SIG-M5 (cell line): ENCODE results near the gene CEP131.

Experiments used
- DNase-seq: peaks from one replicate; lab custom pipeline; 2025; lab: John Stamatoyannopoulos, UW

Gene CEP131

GRCh38 chr17:81187120-81187519 lies 35.6 kb downstream of the CEP131 start:
- DNase-seq: no peak

DNA sequence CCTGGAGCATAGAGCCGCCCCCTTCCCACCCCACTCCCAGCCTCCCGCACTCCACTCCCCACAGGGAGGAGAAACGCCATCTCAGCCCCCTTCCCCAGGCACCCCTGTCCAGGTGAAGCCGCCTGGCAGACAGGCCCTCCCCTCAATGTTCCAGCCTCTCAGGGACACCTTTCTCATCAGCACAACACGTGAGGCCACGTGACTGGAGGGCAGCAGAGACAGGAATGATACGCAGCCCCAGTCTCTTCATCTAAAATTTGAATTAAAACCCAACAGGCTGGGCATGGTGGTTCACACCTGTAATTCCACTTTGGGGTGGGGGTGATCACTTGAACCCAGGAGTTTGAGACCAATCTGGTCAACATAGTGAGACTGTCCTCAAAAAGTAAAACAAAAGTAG lies 36.6 kb downstream of the CEP131 start:
- DNase-seq: no peak

DNA sequence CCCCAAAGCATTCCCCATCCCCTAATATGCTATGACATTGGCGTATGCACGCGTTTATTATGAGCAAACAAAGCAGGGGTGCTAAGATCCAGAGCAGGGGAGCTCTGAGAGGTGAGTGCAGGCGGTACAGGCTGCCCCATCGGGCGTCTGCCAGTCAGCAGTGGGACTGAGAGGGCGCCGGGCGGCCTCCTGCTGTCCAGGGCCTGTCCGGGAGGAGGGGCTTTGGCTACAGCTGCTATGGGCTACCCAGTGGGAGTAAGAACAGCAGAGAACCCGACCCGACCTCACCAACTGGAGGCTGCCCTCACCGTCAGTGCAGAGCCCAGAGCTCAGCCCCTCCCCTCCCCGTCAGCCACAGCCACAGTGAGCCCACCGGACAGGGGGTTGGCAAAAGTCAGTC lies 38.2 kb downstream of the CEP131 start:
- DNase-seq: no peak

DNA sequence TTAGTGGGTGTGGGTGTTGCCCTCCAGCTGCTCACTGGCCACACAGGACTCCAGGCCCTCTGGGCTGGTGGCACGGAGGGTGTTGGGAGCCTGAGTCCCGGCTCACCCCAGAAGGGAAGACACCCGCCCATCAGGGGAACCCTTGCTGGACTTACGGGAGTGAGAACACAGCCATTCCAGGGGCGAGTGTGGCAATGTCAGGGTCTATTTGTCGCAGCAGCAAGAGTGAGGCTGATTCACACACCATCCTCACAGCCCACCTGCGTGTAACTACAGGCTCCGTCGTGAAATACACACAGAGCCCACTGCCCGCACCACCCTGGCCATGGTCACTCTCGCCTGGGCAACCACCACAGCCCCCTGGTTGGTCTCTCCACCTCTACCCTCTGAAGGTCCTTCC lies 39.0 kb downstream of the CEP131 start:
- DNase-seq: no peak

GRCh38 chr17:81183316-81183715 lies 39.4 kb downstream of the CEP131 start:
- DNase-seq: no peak

DNA sequence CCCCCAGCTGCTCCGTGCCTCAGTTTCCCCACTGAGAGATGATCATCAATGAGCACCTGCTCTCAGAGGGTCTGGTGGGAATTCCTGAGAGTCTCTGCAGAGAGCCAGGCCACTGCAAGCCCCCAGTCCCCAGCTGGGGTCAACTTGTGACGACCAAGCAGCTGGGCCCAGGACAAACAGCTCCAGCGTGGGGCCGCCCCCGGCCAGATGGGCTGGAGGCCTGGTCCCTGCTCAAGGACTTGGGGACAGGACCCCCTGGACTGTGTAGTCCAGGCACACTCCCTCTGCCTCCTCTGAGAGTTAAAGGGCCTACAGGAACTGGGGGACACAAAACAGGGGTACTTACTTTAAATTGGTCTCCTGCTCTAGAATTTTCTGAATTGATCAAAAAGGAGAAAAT lies 40.2 kb downstream of the CEP131 start:
- DNase-seq: no peak

GRCh38 chr17:81181811-81182185 lies 41.0 kb downstream of the CEP131 start:
- no peak for DNase-seq

- no peak for DNase-seq
These were observed 41.6 kb downstream of the CEP131 start for GRCh38 chr17:81180836-81181810.

GRCh38 chr17:81179861-81180260 lies 42.9 kb downstream of the CEP131 start:
- DNase-seq: no peak

DNA sequence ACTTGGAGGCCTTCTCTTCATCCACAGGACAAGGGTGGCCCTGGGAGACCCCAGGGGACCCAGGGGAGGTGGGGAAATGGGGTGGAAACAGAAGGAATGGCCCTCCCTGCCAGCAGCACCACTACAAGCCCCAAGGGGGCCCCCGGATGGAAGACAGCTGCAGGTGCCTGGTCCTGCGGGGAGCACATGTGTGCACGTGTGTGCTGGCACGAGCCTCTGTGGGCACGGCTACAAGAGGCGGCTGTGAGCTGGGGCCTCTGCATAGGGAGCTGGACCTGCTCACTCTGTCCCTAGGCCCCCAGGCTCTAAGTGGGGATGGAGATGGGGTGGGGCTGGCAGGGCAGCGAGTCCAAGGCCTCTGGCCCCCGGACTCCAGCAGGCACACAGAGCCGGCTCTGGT lies 43.5 kb downstream of the CEP131 start:
- DNase-seq: no peak

- DNase-seq: no peak
These were observed 44.4 kb downstream of the CEP131 start for GRCh38 chr17:81178136-81179091.

GRCh38 chr17:81176666-81177065 lies 46.1 kb downstream of the CEP131 start:
- no peak for DNase-seq

GRCh38 chr17:81173762-81174155 lies 49.0 kb downstream of the CEP131 start:
- DNase-seq: no peak

- DNase-seq: no peak
These were observed 49.6 kb downstream of the CEP131 start for GRCh38 chr17:81173052-81173761.

- DNase-seq: no peak
These were observed 50.8 kb downstream of the CEP131 start for GRCh38 chr17:81171941-81172340.

GRCh38 chr17:81170727-81171494 lies 51.9 kb downstream of the CEP131 start:
- DNase-seq: no peak

GRCh38 chr17:81169870-81170309 lies 52.9 kb downstream of the CEP131 start:
- no peak for DNase-seq

DNA sequence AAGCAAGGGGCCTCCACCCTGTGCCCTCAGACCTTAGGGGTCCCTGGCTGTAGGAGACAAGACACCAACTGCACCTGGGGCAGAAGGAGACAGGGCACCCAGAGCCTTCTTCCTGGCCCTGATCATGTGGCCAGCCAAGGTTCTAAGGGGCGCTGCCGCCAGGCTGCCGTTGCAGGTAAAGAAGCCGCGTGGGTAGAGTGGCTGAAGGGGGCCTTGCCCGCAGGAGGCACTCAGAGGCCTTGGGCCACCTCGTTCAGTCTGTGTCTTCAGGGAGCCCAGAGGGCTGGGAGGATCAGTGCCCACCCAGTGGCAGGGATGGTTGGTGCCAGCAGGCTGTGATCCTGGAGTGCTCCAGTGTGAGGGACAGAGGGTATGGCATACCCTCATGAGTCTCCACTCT lies 55.1 kb downstream of the CEP131 start:
- no peak for DNase-seq

DNA sequence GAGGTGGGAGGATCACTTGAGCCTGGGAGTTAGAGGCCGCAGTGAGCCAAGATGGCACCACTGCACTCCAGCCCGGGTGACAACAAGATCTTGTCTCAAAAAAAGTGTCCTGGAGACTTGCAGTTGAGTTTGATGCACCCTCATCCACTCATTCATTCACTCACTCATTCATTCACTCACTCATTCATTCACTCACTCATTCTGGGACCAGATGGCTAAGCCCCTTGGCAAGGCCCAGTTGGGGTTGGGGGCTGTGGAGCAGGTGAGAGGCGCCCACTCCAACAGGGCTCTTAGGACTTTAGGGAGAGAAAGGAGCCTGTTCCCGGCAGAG lies 55.6 kb downstream of the CEP131 start:
- DNase-seq: no peak

DNA sequence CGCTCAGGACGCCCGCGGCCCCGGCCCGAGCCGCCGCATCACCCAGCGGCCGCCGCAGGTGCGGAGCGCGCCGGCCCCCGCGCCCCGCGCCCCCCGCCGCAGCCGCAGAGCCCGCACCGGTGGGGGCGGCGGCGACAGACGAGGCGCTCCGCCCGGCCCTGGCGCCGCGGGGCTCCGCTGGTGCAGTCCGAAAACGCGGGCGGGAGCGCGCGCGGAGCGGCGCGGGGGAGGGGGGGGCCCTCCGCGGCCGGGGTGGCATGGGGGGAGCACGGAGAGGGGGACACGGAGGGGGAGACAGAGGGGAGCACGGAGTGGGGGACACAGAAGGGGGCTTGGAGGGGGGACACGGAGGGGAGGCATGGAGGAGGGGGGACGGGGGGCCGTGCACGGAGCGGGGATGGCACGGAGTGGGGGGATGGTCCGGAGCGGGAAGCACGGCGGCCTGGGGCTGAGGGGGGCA lies 56.7 kb downstream of the CEP131 start, which contains the start of gene AATK:
AATK (minus strand) TSS at position 189 of the 460 bp plus-strand sequence. CDS start 229 bp downstream, outside the sequence.
- DNase-seq: no peak
